Upper lobe of left lung (tissue), 6 donors: ENCODE measurements around the gene ANXA2. TPM values are rescaled to one million over a fixed set of nuclear protein-coding genes. Genes with fewer than 3 reads are reported as not detected.

Experiments used
- ATAC-seq, 2 donors: fragments of 200-7000 bp; cut with Tn5 transposase; one replicate each; pipeline ENCODE4 v1.9.1; 2022; ENCODE audit warnings: mild to moderate bottlenecking in 2 of 2, moderate library complexity in 2 of 2; ENCODE audit not compliant: low FRiP score in 2 of 2
- DNase-seq, 2 donors: peaks; one replicate each; pipeline ENCODE4 v3.0.0-alpha.2; 2019 to 2020
- H3K27ac ChIP-seq, 4 donors: fragments of 200-600 bp; sonication (generic); one replicate each; pipeline ENCODE4 v1.5.1; 2016 to 2019
- H3K27me3 ChIP-seq, 4 donors: fragments of 200-600 bp; sonication (generic); one replicate each; pipeline ENCODE4 v1.5.1; 2017 to 2019
- H3K36me3 ChIP-seq, 4 donors: fragments of 200-600 bp; sonication (generic); one replicate each; pipeline ENCODE4 v1.5.1; 2016 to 2019
- H3K4me1 ChIP-seq, 4 donors: fragments of 200-600 bp; sonication (generic); one replicate each; pipeline ENCODE4 v1.5.1; 2018 to 2019
- H3K4me3 ChIP-seq, 4 donors: fragments of 200-600 bp; sonication (generic); one replicate each; pipeline ENCODE4 v1.5.1; 2017 to 2019; ENCODE audit warnings: mild to moderate bottlenecking in 2 of 4, moderate library complexity in 1 of 4
- H3K9me3 ChIP-seq, 4 donors: fragments of 200-600 bp; sonication (generic); one replicate each; pipeline ENCODE4 v1.5.1; 2018 to 2019
- CTCF ChIP-seq, 6 experiments: fragments of 450-650 bp in 4 of 6; fragments of 200-600 bp in 2 of 6; sonication (generic) in 2 of 6; IDR thresholded peaks; one replicate each; pipeline ENCODE4 v1.5.1; 2016 to 2019; ENCODE audit warnings: antibody characterized with exemption in 6 of 6
- EP300 ChIP-seq, 4 donors: sonication (generic); formaldehyde crosslinking; IDR thresholded peaks; one replicate each; pipeline ENCODE4 v1.5.1; 2017; ENCODE audit warnings: antibody characterized with exemption in 4 of 4, control low read depth in 2 of 4
- POLR2A ChIP-seq, 4 donors: fragments of 450-650 bp; IDR thresholded peaks; one replicate each; pipeline ENCODE4 v1.5.1; 2016 to 2017; ENCODE audit warnings: antibody characterized with exemption in 4 of 4, mild to moderate bottlenecking in 2 of 4
- POLR2AphosphoS5 ChIP-seq, 2 donors: sonication (generic); formaldehyde crosslinking; IDR thresholded peaks; one replicate each; pipeline ENCODE4 v1.5.1; 2017; ENCODE audit warnings: antibody characterized with exemption in 2 of 2
- WGBS, 2 donors: methylation state at CpG; one replicate each; pipeline ENCODE4 v1.1.5; 2017 to 2018; 5-methylcytosine and 5-hydroxymethylcytosine counted together
- total RNA-seq, 6 donors: library from RNA; depleted of rRNA in 4 of 6; stranded (reverse); fragments of >200 nt in 4 of 6; gene quantifications; one replicate each; pipeline versions ENCODE4 v1.1.0 to v1.2.1, GENCODE V29; 2016 to 2021
- donor health status: DM: no; HTN: no; CAD: no; lungs with moderate emphysema.
- donor health status: DM: no; HTN: yes; CAD: no; lungs with severe emphysema.

The ANXA2 gene
- total RNA-seq, 6 donors from 2014 or later, result 394 to 1,774 (median 1,094) TPM

GRCh38 chr15:60390871-60391501, 6.8 kb downstream of the ANXA2 start:
- Histone ChIP-seq H3K9me3 (no peaks in the 10 kb centered on the region), H3K27ac (peak overlapping the region; percentile 19 to 99 (median 99)), H3K4me3 (peak overlapping the region in 1 of 4 donors; percentile 14), H3K4me1 (peaks cover 76 to 88% (median 82%) of the 10 kb centered on the region in 4 donors), H3K36me3 (peaks cover 0 to 21% (median 2%) of the 10 kb centered on the region in 4 donors), H3K27me3 (no peaks in the 10 kb centered on the region)
- ATAC-seq, result peak in 1 of 2 donors; percentile 83
- DNase-seq, result peak in 1 of 2 donors; percentile 53
- WGBS, 2 donors, result 35 to 44% methylated on average over 6 of the region's 6 CpGs
- TF ChIP-seq POLR2A (IDR thresholded peaks at IDR 0.05), result no peak
- no peak for TF ChIP-seq CTCF (IDR thresholded peaks at IDR 0.05)
- TF ChIP-seq POLR2AphosphoS5 (IDR thresholded peaks at IDR 0.05), result no peak
- no peak for TF ChIP-seq EP300 (IDR thresholded peaks at IDR 0.05)

GRCh38 chr15:60390231-60390630, 7.6 kb downstream of the ANXA2 start:
- 79 to 87% methylated on average over 6 of the region's 6 CpGs for WGBS, 2 donors
- no peaks in the 10 kb centered on the region for H3K9me3 ChIP-seq
- H3K27me3 ChIP-seq, result no peaks in the 10 kb centered on the region
- peaks cover 0 to 15% (median 3%) of the 10 kb centered on the region in 4 donors for H3K36me3 ChIP-seq
- peak overlapping the region in 3 of 4 donors; percentile 99 for H3K27ac ChIP-seq
- DNase-seq (no peak), ATAC-seq (no peak)
- H3K4me1 ChIP-seq, result peaks cover 69 to 85% (median 74%) of the 10 kb centered on the region in 4 donors
- TF ChIP-seq POLR2AphosphoS5 (IDR thresholded peaks at IDR 0.05) (no peak), POLR2A (IDR thresholded peaks at IDR 0.05) (no peak)
- H3K4me3 ChIP-seq, result peak overlapping the region in 1 of 4 donors; percentile 13

- peak overlapping the region; percentile 26 to 53 (median 41) for H3K27ac ChIP-seq
These were observed 8.3 kb downstream of the ANXA2 start for GRCh38 chr15:60389261-60390077.

GRCh38 chr15:60387321-60387720, 10.5 kb downstream of the ANXA2 start:
- ATAC-seq, result no peak
- Histone ChIP-seq H3K36me3 (peaks cover 5 to 31% (median 11%) of the 10 kb centered on the region in 4 donors), H3K9me3 (no peaks in the 10 kb centered on the region), H3K4me3 (no peak overlapping the region), H3K27ac (peak overlapping the region in 1 of 4 donors; percentile 34), H3K27me3 (no peaks in the 10 kb centered on the region), H3K4me1 (peaks cover 44 to 65% (median 52%) of the 10 kb centered on the region in 4 donors)
- no peak for DNase-seq
- TF ChIP-seq POLR2AphosphoS5 (IDR thresholded peaks at IDR 0.05) (no peak), EP300 (IDR thresholded peaks at IDR 0.05) (no peak), CTCF (IDR thresholded peaks at IDR 0.05) (no peak), POLR2A (IDR thresholded peaks at IDR 0.05) (no peak)
- 81 to 100% methylated on average over 1 of the region's 1 CpG for WGBS, 2 donors

More at GRCh38 chr15:60389261-60390077, 8.3 kb downstream of the ANXA2 start:
- WGBS, 2 donors, result 34 to 45% methylated on average over 8 of the region's 8 CpGs
- ATAC-seq, result no peak
- DNase-seq, result no peak
- H3K4me3 ChIP-seq, result peak overlapping the region in 2 of 4 donors; percentile 9 to 17
- H3K36me3 ChIP-seq, result peaks cover 0 to 15% (median 3%) of the 10 kb centered on the region in 4 donors
- H3K9me3 ChIP-seq, result no peaks in the 10 kb centered on the region
- TF ChIP-seq EP300 (IDR thresholded peaks at IDR 0.05) (no peak), POLR2A (IDR thresholded peaks at IDR 0.05) (no peak), POLR2AphosphoS5 (IDR thresholded peaks at IDR 0.05) (no peak), CTCF (IDR thresholded peaks at IDR 0.05) (no peak)
- H3K27me3 ChIP-seq, result no peaks in the 10 kb centered on the region
- peaks cover 61 to 79% (median 67%) of the 10 kb centered on the region in 4 donors for H3K4me1 ChIP-seq

- H3K27ac ChIP-seq, result no peak overlapping the region
- no peak overlapping the region for H3K4me3 ChIP-seq
- DNase-seq (no peak), ATAC-seq (no peak)
- H3K4me1 ChIP-seq, result peaks cover 37 to 60% (median 46%) of the 10 kb centered on the region in 4 donors
- 82 to 85% methylated on average over 4 of the region's 4 CpGs for WGBS, 2 donors
- H3K27me3 ChIP-seq, result no peaks in the 10 kb centered on the region
- H3K36me3 ChIP-seq, result peaks cover 5 to 38% (median 13%) of the 10 kb centered on the region in 4 donors
- TF ChIP-seq POLR2AphosphoS5 (IDR thresholded peaks at IDR 0.05) (no peak), EP300 (IDR thresholded peaks at IDR 0.05) (no peak), POLR2A (IDR thresholded peaks at IDR 0.05) (no peak), CTCF (IDR thresholded peaks at IDR 0.05) (no peak)
- no peaks in the 10 kb centered on the region for H3K9me3 ChIP-seq
These were observed 11.2 kb downstream of the ANXA2 start for GRCh38 chr15:60386615-60387014.
